Uterus (tissue), 4 donors: ENCODE data around the gene TANGO2. TPM values are rescaled to one million over a fixed set of nuclear protein-coding genes. Genes with fewer than 3 reads are reported as not detected.

Experiments
- DNase-seq, 2 donors: peaks; one replicate each; pipeline ENCODE4 v3.0.0-alpha.2; 2019 to 2020
- H3K27ac ChIP-seq, 2 donors: fragments of 200-600 bp; sonication (generic); 1 replicate in 1 of 2; 2 replicates in 1 of 2; pipeline ENCODE4 v1.5.1; 2016 to 2018
- H3K27me3 ChIP-seq, 2 donors: fragments of 200-600 bp; sonication (generic); one replicate each; pipeline ENCODE4 v1.5.1; 2018 to 2019; ENCODE audit warnings: control low read depth in 1 of 2
- H3K36me3 ChIP-seq, 2 donors: fragments of 200-600 bp; sonication (generic); one replicate each; pipeline ENCODE4 v1.5.1; 2019; ENCODE audit warnings: control low read depth in 1 of 2
- H3K4me1 ChIP-seq, 2 donors: fragments of 200-600 bp; sonication (generic); one replicate each; pipeline ENCODE4 v1.5.1; 2018 to 2019; ENCODE audit warnings: control low read depth in 1 of 2
- H3K4me3 ChIP-seq, 2 donors: fragments of 200-600 bp; sonication (generic); 1 replicate in 1 of 2; 2 replicates in 1 of 2; pipeline ENCODE4 v1.5.1; 2018 to 2019; ENCODE audit warnings: mild to moderate bottlenecking in 1 of 2
- H3K9me3 ChIP-seq, 2 donors: fragments of 200-600 bp; sonication (generic); one replicate each; pipeline ENCODE4 v1.5.1; 2019; ENCODE audit warnings: control low read depth in 1 of 2
- POLR2A ChIP-seq, 2 donors: fragments of 450-650 bp; IDR thresholded peaks; one replicate each; pipeline ENCODE4 v1.6.1; 2016; ENCODE audit warnings: antibody characterized with exemption in 2 of 2, mild to moderate bottlenecking in 1 of 2, moderate library complexity in 1 of 2
- intact Hi-C: fragments of 100-400 bp; cut with DNase I; formaldehyde crosslinking; loops from one replicate; pipeline ENCODE4 v1.15.1; 2023; ENCODE audit warnings: low total_unique reads
- total RNA-seq, 4 donors: library from RNA; depleted of rRNA in 3 of 4; stranded (reverse); fragments of >200 nt in 3 of 4; gene quantifications; one replicate each; pipeline versions ENCODE4 v1.1.0 to v1.2.4, GENCODE V29; 2014 to 2023
- TF ChIP-seq, protein P1 (sequence below), 4 experiments: fragments of 200-600 bp in 2 of 4; fragments of 450-650 bp in 2 of 4; sonication (generic) in 2 of 4; IDR thresholded peaks; one replicate each; pipeline ENCODE4 v1.5.1; 2016 to 2019; ENCODE audit warnings: antibody characterized with exemption in 4 of 4, mild to moderate bottlenecking in 2 of 4, moderate library complexity in 1 of 4
- donor health status: DM: yes; HTN: yes; CAD: no.

The TANGO2 gene
- total RNA-seq, 4 donors from 2014 or later: 2.8 to 25.1 (median 13.3) TPM

DNA sequence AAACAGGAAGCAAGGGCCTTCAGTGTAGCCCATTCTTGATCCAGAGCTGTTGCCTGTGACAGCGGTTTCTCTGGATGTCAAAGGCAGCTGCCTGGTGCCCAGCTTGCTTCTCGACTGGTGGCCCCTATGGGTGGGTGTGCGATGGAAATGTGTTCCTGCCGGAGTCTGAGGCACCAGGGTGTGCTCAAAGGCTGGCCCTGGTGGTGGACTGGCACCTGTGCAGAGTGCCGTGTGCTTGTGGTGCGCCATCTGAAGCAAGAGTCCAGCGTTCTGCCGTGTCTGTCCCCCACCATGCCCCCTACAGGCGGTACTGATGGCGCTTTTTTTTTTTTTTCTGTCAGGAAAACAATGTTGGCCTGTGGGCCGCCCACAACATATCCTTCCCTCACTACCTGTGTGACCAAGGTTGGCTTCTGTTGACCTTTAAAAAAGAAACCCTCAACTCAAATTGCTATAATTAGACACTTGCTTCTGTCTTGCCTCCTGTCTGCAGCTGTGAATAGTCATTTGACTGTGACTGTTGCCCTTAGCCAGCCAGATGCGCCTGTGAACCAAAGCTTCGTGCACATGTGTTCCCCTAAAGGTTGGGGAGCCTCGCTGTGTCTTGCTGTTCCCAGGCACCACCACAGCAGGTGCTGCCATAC lies 90.3 kb downstream of the TANGO2 start:
- Histone ChIP-seq H3K9me3 (no peaks in the 10 kb centered on the region), H3K36me3 (no peaks in the 10 kb centered on the region), H3K4me1 (peaks cover 1 to 4% of the 10 kb centered on the region in 2 donors), H3K27ac (no peak overlapping the region), H3K27me3 (no peaks in the 10 kb centered on the region), H3K4me3 (no peak overlapping the region)
- DNase-seq: no peak
- TF ChIP-seq, protein P1, sequence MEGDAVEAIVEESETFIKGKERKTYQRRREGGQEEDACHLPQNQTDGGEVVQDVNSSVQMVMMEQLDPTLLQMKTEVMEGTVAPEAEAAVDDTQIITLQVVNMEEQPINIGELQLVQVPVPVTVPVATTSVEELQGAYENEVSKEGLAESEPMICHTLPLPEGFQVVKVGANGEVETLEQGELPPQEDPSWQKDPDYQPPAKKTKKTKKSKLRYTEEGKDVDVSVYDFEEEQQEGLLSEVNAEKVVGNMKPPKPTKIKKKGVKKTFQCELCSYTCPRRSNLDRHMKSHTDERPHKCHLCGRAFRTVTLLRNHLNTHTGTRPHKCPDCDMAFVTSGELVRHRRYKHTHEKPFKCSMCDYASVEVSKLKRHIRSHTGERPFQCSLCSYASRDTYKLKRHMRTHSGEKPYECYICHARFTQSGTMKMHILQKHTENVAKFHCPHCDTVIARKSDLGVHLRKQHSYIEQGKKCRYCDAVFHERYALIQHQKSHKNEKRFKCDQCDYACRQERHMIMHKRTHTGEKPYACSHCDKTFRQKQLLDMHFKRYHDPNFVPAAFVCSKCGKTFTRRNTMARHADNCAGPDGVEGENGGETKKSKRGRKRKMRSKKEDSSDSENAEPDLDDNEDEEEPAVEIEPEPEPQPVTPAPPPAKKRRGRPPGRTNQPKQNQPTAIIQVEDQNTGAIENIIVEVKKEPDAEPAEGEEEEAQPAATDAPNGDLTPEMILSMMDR (IDR thresholded peaks at IDR 0.05): no peak
- TF ChIP-seq POLR2A (IDR thresholded peaks at IDR 0.05): no peak
- intact Hi-C loops: loop anchor here (10.0 kb wide), 1 partner anchor 136 kb away; no protein-coding TSS in a partner anchor

DNA sequence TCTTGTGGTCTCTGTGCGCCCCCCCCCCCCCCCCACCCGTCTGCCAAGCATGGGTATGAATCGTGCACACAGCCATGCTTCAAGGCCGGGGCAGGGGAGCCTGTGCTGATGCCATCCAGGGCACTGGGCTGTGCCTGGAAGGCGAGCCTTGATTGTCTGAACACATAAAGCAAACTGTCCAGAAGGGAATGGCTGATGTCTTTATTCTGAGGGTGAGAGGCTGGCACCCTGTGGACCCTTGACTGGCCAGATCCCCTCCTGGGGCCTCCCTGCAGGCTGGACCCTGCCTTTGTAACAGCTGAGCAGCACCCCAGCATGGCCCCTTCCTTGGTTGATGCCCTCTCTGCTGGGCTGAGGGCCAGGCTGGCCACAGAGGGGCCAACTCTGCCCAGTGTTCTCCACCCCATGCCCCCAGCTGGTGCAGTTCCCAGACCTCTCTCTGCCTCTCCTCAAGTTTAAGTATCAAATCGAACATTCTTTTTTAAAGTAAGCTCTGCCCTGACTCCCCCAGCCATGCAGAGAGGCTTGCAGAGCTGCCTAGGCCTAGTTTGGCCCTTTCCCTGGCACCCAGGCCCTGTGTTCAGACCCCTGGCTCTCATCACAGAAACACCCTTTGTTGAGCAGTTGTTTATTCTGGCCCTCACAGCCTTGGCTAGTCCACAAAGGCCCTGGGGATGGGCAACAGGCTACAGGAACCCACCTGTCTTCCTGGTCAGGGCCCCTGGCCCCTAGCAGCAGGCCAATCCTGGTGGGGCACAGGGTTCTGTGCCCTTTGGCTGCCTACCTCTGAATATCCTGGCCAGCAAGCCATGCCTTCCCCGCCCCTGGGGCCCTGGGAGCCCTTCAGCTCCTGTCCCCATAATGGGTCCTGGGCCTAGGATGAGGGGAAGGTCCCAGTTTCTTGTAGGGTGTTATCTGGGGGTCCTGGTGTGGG lies 91.0 kb downstream of the TANGO2 start:
- TF ChIP-seq, protein P1 (IDR thresholded peaks at IDR 0.05): no peak
- TF ChIP-seq POLR2A (IDR thresholded peaks at IDR 0.05): no peak
- peaks cover 4 to 7% of the 10 kb centered on the region in 2 donors for H3K4me1 ChIP-seq
- DNase-seq: no peak
- intact Hi-C loops: loop anchor here (10.0 kb wide), 1 partner anchor 137 kb away; no protein-coding TSS in a partner anchor
- H3K27me3 ChIP-seq: no peaks in the 10 kb centered on the region
- H3K36me3 ChIP-seq: no peaks in the 10 kb centered on the region
- H3K27ac ChIP-seq: no peak overlapping the region
- no peaks in the 10 kb centered on the region for H3K9me3 ChIP-seq
- H3K4me3 ChIP-seq: no peak overlapping the region

DNA sequence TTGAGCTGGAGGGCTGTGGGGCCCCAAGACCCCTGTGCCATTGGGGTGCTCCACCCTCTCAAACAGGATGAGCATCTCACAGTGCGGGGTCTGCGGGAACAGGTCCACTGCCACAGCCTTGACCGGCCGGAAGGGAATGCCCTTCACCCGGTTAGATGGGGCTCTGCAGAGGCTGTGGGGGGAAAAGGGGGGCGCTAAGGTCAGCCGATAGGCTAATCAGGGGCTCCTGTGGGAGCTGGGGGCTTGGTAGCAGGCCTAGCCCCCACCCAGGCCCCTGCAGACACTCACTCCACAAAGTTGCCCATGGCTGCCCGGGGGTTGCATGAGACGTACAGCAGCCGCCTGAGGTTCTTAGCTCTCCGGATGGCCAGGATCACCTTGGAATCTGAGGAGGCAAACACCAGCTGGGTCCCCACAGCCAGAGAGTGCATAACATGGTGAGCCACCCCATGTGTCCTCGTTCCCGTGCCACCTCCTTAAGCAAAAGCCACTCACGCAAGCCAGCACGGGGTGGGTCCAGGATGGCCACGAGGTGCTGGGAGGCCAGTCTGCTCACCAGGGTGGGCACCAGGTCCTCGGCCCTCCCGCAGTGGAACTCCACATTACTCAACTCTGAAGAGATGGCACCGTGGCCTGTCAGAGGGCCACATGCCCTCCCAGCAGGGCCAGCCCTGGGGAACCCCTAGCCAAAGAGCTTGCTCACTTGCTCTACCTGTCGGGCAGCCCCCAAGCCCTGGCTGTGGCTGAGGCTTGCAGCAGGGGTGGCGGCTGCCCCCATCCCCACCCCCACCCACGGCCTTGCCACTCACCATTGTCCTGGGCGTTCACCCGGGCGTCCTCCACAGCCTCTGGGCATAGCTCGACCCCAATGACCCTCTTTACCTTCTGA lies 92.0 kb downstream of the TANGO2 start:
- Histone ChIP-seq H3K36me3 (no peaks in the 10 kb centered on the region), H3K9me3 (no peaks in the 10 kb centered on the region), H3K4me1 (peaks cover 4 to 7% of the 10 kb centered on the region in 2 donors), H3K27ac (no peak overlapping the region), H3K27me3 (no peaks in the 10 kb centered on the region), H3K4me3 (no peak overlapping the region)
- TF ChIP-seq POLR2A (IDR thresholded peaks at IDR 0.05): no peak
- TF ChIP-seq, protein P1 (IDR thresholded peaks at IDR 0.05): no peak
- intact Hi-C loops: loop anchor here (10.0 kb wide), 1 partner anchor 138 kb away; no protein-coding TSS in a partner anchor
- no peak for DNase-seq

DNA sequence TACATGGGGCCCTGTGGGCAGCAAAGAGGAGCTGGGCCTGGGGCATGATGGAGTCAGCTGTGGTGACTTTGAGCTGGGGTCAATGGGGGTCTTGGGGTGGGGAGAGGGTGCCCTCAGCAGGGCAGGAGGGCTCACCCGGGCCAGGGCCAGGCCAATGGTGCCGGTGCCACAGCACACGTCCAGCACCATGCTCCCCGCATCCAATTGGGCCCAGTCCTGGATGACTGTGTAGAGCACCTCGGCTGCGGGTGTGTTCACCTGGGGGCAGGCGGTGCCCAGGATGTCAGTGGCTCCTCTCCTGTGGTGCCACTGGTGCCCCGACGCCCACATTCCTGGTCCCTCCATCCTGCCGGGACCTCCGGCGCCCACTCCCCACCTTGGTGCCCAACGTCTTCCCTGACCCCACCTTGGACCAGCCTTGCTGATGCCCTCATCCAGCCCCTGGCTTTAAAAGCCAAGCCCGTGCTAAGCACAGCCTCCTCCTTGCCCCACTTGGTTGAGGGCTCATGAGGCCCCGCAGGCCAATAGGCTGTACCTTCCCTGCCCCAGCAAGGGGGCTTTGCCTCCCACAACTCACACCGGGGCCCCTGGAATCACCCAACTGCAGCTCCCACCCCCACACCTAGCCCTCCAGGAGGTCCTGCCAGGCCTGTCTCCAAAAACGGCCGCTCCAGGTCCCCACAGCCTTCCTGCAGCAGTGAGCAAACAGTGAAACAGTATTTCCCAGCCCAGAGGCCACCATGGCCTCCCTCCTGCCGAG lies 92.8 kb downstream of the TANGO2 start:
- H3K27ac ChIP-seq: no peak overlapping the region
- DNase-seq: no peak
- TF ChIP-seq POLR2A (IDR thresholded peaks at IDR 0.05): no peak
- TF ChIP-seq, protein P1 (IDR thresholded peaks at IDR 0.05): no peak
- no peaks in the 10 kb centered on the region for H3K36me3 ChIP-seq
- H3K4me1 ChIP-seq: peaks cover 4 to 7% of the 10 kb centered on the region in 2 donors
- H3K27me3 ChIP-seq: no peaks in the 10 kb centered on the region
- H3K9me3 ChIP-seq: no peaks in the 10 kb centered on the region
- no peak overlapping the region for H3K4me3 ChIP-seq
- intact Hi-C loops: loop anchor here (10.0 kb wide), 1 partner anchor 139 kb away; no protein-coding TSS in a partner anchor
